RWPE2 (cell line): ENCODE results near the gene PEX14.

Experiments used
- ATAC-seq: fragments of 200-7000 bp; cut with Tn5 transposase; 3 replicates; pipeline ENCODE4 v1.9.1; 2021; ENCODE audit warnings: low read depth
- DNase-seq: peaks from one replicate; pipeline ENCODE4 v3.0.0-alpha.2; 2020; ENCODE audit warnings: low spot score
- H3K27ac ChIP-seq: fragments of 450-650 bp; 2 replicates; pipeline ENCODE4 v1.5.1; 2017; ENCODE audit warnings: mild to moderate bottlenecking; ENCODE audit not compliant: poor library complexity, severe bottlenecking
- H3K27me3 ChIP-seq: fragments of 250-450 bp; sonication (Bioruptor Pico); 2 replicates; pipeline ENCODE4 v1.5.1; 2021; ENCODE audit warnings: mild to moderate bottlenecking, moderate library complexity; ENCODE audit not compliant: insufficient read depth, poor library complexity, severe bottlenecking
- H3K36me3 ChIP-seq: fragments of 250-450 bp; sonication (Bioruptor Pico); 2 replicates; pipeline ENCODE4 v1.5.1; 2020; ENCODE audit warnings: low read depth, mild to moderate bottlenecking, moderate library complexity
- H3K4me1 ChIP-seq: fragments of 250-450 bp; sonication (Bioruptor Pico); 2 replicates; pipeline ENCODE4 v1.5.1; 2021; ENCODE audit warnings: mild to moderate bottlenecking, moderate library complexity; ENCODE audit not compliant: insufficient read depth, poor library complexity, severe bottlenecking
- H3K4me3 ChIP-seq: fragments of 250-450 bp; sonication (Bioruptor Pico); 2 replicates; pipeline ENCODE4 v1.5.1; 2021; ENCODE audit warnings: mild to moderate bottlenecking, moderate library complexity; ENCODE audit not compliant: severe bottlenecking
- H3K9me3 ChIP-seq: fragments of 250-450 bp; sonication (Bioruptor Pico); 2 replicates; pipeline ENCODE4 v1.5.1; 2021; ENCODE audit warnings: mild to moderate bottlenecking, moderate library complexity; ENCODE audit not compliant: severe bottlenecking
- TF ChIP-seq, protein P1 (sequence below): fragments of 450-650 bp; IDR thresholded peaks from one replicate; pipeline ENCODE4 v1.5.1; 2017; ENCODE audit warnings: mild to moderate bottlenecking, moderate library complexity; ENCODE audit not compliant: poor library complexity, severe bottlenecking

PEX14 gene

DNA sequence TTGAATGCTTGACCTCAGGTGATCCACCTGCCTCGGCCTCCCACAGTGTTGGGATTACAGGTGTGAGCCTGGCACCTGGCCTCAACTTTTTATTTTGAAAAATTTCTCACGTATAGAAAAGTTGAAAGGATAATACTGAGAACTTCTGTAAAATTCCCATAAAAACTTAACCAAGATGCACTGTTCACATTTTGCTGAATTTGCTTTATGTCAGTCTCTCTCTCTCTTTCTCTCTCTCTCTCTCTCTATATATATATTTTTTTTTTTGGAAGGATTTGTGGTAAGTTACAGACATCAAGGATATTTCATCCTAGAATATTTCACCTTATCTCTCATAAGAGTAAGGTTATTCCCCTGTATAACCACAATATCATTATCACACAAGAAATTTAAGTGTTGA lies 5.9 kb downstream of the PEX14 start:
- TF ChIP-seq, protein P1, sequence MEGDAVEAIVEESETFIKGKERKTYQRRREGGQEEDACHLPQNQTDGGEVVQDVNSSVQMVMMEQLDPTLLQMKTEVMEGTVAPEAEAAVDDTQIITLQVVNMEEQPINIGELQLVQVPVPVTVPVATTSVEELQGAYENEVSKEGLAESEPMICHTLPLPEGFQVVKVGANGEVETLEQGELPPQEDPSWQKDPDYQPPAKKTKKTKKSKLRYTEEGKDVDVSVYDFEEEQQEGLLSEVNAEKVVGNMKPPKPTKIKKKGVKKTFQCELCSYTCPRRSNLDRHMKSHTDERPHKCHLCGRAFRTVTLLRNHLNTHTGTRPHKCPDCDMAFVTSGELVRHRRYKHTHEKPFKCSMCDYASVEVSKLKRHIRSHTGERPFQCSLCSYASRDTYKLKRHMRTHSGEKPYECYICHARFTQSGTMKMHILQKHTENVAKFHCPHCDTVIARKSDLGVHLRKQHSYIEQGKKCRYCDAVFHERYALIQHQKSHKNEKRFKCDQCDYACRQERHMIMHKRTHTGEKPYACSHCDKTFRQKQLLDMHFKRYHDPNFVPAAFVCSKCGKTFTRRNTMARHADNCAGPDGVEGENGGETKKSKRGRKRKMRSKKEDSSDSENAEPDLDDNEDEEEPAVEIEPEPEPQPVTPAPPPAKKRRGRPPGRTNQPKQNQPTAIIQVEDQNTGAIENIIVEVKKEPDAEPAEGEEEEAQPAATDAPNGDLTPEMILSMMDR, result no peak
- DNase-seq (no peak), ATAC-seq (no peak)
- H3K27ac ChIP-seq, result no peak overlapping the region
- no peaks in the 10 kb centered on the region for H3K9me3 ChIP-seq
- peaks cover 4% of the 10 kb centered on the region for H3K4me1 ChIP-seq
- no peaks in the 10 kb centered on the region; the same call in 1 of the 2 replicates for H3K36me3 ChIP-seq
- H3K27me3 ChIP-seq, result no peaks in the 10 kb centered on the region
- no peak overlapping the region for H3K4me3 ChIP-seq

DNA sequence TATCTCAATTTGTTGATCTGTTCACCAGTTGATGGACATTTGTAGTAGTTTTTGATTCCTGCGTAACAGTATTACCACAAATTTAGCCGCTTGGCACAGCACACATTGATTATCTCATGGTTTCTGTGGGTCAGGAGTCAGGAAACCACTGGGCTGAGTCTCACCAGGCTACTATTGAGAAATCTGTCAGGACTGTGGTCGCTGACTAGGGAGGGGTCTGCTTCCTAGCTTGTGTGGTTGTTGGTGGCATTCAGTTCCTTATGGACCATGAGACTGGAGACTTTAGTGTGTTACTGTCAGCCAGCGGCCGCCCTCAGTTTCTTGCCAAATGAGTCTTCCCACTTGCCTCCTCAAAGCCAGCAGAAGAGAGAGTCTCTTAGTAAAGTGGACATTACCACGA lies 9.8 kb downstream of the PEX14 start:
- DNase-seq (no peak), ATAC-seq (no peak)
- TF ChIP-seq, protein P1, result no peak
- Histone ChIP-seq H3K4me1 (no peaks in the 10 kb centered on the region), H3K4me3 (no peak overlapping the region), H3K27me3 (no peaks in the 10 kb centered on the region), H3K36me3 (peaks cover 5% of the 10 kb centered on the region), H3K9me3 (no peaks in the 10 kb centered on the region), H3K27ac (no peak overlapping the region)

DNA sequence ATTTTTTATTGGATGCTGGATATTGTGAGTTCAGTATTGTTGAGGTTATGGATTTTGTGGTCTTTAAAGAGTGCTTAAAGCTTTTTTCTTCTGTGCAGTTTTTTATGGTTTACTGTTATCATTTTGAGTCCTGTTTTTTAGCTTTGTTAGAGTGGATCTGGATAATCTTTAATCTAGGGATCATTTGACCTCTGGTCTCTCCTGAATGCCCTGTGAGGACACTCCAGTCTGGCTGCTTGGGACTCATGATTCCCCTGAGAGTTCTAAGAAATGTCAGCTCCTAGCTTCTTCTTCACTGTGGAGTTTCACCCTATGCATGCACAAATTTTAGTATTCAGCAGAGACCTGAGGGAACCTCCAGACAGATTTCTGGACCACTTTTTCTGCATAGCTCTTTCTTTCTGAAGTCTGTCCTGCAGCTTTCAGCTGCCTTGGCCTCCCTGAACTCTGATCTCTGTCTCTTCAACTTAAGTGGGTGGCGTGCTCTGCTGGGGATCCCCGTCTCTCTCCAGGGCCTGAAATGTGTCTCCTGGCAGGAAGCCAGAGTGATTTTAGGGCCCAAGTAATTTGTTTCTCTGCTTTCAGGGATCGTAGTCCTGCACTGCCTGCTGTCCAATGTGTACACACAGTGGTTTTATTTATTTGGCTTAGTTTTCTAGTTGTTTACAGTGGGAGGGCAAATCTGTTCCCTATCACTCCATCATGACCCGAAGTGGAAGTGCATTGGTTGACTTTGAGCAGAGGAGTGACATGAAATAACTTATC lies 14.7 kb downstream of the PEX14 start:
- Histone ChIP-seq H3K27me3 (no peaks in the 10 kb centered on the region), H3K9me3 (peaks cover 3% of the 10 kb centered on the region), H3K4me3 (no peak overlapping the region), H3K27ac (no peak overlapping the region), H3K36me3 (peaks cover 5% of the 10 kb centered on the region), H3K4me1 (no peaks in the 10 kb centered on the region)
- no peak for ATAC-seq
- DNase-seq, result no peak
- TF ChIP-seq, protein P1, result no peak

DNA sequence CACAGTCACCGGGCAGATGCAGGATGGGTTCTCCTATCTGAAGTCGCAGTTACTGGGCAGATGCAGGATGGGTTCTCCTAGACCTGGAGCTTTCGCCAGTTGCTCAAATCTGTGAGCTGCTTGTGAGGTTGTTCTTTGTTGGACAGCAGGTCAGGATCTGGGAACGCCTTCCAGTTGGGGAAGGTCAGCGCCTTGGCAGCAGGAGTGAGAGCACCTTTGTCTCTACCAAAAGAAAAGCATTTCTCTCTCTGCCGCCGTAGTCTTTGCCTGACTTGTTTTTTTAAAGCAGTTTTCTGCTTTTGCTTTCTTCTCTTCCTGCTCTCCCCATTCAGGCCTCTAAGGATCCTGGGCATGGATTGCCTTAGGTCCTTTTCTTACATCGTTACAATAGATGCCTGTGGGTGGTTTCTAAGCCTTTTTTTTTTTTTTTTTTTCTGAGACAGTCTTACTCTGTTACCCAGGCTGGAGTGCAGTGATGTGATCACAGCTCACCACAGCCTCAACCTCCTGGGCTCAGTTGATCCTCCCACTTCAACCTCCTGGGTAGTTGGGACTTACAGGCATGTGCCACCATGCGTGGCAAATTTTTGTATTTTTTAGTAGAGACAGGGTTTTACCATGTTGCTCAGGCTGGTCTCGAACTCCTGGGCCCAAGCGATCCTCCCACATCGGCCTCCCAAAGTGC lies 15.7 kb downstream of the PEX14 start:
- no peak overlapping the region for H3K4me3 ChIP-seq
- H3K36me3 ChIP-seq, result peaks cover 5% of the 10 kb centered on the region
- H3K27me3 ChIP-seq, result no peaks in the 10 kb centered on the region
- ATAC-seq (no peak), DNase-seq (no peak)
- TF ChIP-seq, protein P1, result no peak
- H3K9me3 ChIP-seq, result peaks cover 3% of the 10 kb centered on the region
- H3K4me1 ChIP-seq, result peaks cover 7% of the 10 kb centered on the region
- H3K27ac ChIP-seq, result no peak overlapping the region

DNA sequence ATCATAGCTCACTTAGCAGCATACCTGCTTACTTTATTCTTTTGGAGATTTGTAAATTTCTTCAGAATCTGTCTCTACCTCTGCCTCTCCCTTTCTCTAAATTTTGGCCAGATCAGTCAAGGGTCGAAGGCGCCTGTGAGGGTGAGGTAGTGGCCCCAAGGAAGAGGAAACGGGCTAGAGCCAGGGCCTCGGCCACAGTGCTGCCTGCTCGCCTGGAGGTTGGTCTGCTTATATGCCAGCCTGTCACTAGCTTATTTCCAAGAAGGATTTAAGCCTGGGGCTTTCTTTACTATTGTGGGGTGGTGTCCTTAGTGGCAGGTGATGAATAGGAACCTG lies 19.6 kb downstream of the PEX14 start:
- DNase-seq, result no peak
- TF ChIP-seq, protein P1, result no peak
- Histone ChIP-seq H3K4me1 (peaks cover 17% of the 10 kb centered on the region), H3K4me3 (no peak overlapping the region), H3K9me3 (peaks cover 3% of the 10 kb centered on the region), H3K27ac (no peak overlapping the region), H3K27me3 (no peaks in the 10 kb centered on the region), H3K36me3 (no peaks in the 10 kb centered on the region; the same call in 1 of the 2 replicates)
- no peak for ATAC-seq
